HG02623 (cell line): Measurements from ENCODE around the gene B4GALT7.
"Not testable (repeated sequence)": the region's sequence is repeated elsewhere in the genome, so short reads cannot be mapped to it uniquely, and the experiment has no call there.

Experiments
- ATAC-seq: cut with Tn5 transposase; IDR thresholded peaks from one replicate; pipeline ENCODE4 v1.9.1; 2021; ENCODE audit warnings: moderate library complexity; ENCODE audit not compliant: unreplicated experiment

B4GALT7 gene, protein sequence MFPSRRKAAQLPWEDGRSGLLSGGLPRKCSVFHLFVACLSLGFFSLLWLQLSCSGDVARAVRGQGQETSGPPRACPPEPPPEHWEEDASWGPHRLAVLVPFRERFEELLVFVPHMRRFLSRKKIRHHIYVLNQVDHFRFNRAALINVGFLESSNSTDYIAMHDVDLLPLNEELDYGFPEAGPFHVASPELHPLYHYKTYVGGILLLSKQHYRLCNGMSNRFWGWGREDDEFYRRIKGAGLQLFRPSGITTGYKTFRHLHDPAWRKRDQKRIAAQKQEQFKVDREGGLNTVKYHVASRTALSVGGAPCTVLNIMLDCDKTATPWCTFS

DNA sequence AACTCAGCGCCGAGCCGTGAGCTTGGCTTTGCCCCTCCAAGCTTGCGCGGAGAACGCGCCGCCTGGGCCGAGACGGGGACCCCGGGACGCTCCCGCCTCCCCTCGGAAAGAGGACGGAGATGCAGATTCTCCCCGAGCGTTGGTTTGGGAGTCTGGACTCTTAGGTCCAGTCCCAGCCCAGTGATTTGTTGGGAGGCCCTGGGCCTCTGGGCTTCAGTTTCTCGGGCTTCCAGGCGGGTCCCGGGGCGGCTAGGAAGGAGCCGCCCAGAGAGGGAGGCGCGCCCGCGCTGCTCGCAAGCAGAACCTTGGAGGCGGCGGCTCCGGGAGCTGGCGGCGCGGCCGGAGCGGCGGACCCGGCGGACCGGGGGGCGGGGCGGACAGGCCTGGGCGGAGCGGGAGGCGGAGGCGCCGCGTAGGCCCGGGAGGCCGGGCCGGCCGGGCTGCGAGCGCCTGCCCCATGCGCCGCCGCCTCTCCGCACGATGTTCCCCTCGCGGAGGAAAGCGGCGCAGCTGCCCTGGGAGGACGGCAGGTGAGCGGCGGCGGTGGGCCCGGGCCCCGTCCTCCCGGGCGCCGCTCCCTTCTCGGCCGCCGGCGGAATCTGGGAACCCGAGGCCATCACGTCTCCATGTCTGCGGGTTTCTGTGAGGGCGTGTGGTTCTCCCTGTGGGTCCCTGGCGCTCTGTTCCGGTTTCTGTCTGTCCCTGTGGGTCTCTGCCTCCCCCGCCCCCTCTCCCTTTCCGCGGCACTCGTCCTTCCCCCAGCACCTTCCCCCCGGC lies at the start of gene B4GALT7:
Gene B4GALT7, plus strand, starts transcription at position 402 of the 777 bp plus-strand sequence. Its CDS starts 79 bp downstream, at position 481.
- peak; percentile 82 for ATAC-seq

DNA sequence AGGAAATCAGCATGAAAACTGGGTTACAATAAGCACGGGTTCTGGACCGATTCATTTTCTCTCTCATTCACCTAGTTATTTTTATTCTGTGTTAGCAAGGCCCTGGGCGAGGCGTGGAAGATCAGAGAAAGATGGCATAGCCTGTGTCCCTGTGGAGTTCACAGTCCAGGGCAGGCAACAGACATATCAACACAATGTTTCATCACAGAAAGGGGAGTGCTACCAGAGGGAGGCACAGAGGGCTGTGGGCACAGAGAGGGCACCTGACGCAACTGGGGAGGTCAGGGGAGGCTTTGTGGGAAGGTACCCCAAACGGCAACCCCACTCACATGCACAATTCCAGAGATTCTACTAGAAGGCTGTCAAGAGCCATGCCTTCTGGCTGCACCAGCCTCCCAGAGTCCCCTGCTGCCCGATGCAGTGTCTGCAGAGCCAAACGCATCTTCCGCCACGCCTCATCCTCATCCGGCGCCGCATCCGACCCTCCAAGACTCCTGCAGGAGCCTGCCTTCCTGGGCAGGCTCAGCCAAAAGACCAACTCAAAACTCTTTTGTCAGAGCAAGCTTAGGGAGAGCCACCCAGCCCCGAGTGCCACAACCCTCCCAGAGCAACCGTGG lies 47.0 kb upstream of the B4GALT7 start:
- no peak for ATAC-seq

DNA sequence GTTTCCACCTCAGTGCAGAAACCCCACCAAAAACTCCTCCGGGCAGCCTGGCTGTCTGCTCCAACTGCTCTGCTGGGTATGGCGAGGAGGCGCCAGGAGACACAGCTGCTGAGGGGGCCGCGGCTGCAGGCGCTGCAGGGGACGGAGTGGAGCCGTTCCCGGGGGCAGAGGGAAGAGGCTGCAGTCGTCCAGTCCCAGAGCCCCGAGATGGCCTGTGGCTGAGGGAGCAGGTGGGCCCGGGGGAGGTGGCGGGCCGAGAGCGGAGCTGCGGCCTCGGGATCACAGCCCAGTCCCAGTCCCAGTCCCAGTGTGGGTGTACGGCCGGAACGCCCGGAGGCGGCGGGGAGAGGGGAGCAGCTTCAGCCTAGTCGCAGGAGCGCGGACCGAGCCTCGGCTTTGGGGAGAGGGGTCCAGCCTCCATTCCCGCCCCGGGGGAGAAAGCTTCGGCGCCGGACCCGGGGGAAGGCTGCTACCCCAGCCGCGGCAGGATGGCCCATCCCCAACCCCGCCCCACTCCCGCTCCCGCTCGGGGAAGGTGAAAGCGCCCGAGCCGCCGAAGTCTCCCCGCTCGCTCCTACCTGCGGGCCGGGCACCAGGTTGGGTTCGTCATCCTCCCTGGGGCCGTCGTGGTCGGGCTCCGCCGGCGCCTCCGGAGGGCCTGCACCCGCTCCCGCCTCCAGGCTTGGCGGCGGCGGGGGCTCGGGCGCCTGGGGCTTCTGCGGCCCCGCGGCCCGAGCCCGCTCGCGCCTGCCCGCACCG lies 46.1 kb upstream of the B4GALT7 start:
- ATAC-seq, result peak; percentile 42

DNA sequence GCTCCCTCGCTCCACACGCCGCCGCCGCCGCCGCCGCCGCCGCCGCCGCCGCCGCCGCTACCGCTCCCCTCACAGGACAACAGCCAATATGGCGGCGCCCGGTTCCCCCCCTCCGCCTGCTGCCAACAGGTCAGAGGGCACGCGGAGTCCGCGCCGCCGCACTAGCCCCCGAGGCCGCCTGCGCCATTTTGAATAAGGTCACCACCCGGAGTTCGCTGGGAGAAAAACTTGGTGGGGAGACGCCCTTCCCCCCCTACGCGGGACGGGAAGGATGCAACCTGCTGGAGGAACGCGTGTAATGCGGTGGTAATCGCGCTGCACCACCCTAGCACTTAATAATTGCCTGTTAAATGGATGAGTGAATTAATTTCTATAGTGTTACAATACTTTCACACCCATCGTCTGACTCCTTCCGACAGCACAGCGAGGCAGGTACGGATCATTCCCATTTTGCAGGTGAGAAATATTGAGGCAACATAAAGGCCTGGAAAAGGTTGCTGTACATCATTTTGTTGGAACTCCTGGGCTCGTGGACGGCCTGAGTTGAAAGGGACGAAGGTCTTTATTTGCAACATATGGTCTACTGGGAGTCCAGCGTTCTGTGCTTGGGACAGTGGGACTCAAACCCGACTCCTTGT lies 45.3 kb upstream of the B4GALT7 start, which contains the start of gene FAM193B:
Gene FAM193B, minus strand, starts transcription at position 90 of the 638 bp plus-strand sequence. CDS start 105 bp downstream, outside the sequence.
- peak; percentile 82 for ATAC-seq

DNA sequence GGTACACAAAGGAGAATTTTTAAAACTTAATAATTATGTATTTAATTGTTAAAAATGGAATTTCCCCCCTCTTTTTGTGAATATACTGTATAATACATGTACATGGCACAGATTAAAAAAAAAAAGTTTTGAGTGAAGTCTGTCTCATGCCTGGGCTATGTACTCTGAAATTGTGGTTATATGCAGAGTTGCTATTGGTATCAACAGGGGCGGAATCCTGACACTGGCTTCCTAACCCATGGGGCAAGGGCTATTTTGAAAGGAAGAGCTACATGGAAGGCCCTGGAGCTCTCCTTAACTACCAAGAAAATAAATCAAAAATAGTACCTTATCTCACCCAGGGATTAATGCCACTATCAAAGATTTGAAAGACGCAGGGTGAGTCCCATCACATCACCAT lies 44.7 kb upstream of the B4GALT7 start:
- ATAC-seq, result no peak

DNA sequence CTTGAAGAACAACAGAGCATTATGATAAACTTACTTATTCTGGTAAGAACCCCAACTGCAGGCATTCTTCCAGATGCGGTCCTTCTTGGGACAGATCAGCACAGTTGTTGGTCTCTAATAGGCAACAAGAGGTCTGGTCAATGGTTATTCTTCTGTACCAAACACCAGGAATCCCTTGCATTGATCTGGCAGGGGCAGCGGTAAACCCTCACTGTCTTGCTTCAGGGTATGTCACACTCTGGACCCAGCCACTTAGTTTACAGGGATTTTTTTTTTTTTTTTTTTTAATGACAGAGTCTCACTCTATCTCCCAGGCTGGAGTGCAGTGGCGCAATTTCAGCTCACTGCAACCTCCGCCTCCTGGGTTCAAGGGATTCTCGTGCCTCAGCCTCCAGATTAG lies 44.3 kb upstream of the B4GALT7 start:
- ATAC-seq, result no peak

DNA sequence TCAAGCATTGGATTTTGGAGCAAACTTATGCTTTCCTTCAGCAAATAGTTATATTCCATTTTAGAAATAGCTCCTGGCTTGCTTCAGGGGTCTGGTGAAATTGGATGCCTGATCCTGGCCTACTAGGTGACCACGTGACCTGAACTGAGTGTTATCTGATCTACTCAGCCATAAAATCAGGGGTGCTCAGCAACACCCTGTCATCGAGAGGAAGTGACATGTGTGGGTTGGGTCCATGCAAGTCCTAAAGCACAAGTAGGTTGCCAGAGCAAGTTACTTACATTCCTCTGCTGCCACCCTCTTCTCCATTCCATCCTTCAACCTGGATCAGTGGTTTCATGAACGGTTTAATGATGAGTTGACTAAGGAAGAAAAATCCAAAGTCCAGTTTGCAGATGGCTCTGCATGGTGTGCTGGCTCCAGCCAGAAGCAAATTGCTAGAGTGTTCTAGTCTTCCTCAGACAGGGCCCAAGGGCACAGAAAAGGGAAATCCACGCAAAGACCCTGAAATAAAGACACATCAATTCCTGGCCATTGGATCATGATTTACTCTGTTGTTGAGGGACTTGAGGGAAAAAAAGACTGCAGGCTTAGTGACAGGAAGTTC lies 42.8 kb upstream of the B4GALT7 start:
- ATAC-seq, result no peak

DNA sequence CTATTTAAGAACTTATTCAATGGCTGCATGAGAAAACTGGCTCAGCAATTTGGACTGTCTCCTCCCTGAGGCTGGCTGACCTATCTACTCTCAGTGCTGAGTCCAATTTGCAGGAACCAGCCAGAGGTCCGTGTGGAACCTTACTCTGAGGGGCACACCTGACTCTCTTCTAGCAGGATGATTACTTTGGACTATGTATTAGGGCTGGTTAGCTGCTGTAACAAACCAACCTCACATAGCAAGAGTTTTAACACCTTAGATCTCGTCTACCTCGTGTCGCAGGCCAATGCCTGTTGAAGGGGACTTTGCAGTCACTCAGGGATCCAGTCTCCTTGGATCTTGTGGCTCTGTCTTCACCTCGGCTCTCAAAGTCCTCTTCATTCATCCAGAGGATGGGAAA lies 42.1 kb upstream of the B4GALT7 start:
- ATAC-seq, result no peak

DNA sequence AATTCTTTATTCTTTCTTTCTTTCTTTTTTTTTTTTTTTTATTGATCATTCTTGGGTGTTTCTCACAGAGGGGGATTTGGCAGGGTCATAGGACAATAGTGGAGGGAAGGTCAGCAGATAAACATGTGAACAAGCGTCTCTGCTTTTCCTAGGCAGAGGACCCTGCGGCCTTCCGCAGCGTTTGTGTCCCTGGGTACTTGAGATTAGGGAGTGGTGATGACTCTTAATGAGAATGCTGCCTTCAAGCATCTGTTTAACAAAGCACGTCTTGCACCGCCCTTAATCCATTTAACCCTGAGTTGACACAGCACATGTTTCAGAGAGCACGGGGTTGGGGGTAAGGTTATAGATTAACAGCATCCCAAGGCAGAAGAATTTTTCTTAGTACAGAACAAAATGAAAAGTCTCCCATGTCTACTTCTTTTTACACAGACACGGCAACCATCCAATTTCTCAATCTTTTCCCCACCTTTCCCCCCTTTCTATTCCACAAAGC lies 40.4 kb upstream of the B4GALT7 start:
- ATAC-seq, result not testable (repeated sequence)

DNA sequence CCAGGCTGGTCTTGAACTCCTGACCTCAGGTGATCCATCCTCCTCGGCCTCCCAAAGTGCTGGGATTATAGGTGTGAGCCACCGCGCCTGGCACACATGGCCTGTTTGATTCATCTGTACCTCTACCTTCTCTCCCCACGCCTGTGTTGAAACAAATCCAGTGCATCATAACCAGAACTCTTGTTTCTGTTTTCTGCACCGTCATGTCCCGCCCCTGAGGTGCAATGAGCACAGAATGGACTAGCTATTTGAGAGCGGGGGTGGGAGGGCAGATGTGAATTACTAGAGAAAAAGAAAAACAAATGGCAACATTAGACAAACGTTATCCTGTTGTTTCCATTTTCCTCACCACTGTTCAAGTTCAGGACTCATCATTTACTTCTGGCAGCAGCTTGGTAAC lies 34.9 kb upstream of the B4GALT7 start:
- no peak for ATAC-seq

DNA sequence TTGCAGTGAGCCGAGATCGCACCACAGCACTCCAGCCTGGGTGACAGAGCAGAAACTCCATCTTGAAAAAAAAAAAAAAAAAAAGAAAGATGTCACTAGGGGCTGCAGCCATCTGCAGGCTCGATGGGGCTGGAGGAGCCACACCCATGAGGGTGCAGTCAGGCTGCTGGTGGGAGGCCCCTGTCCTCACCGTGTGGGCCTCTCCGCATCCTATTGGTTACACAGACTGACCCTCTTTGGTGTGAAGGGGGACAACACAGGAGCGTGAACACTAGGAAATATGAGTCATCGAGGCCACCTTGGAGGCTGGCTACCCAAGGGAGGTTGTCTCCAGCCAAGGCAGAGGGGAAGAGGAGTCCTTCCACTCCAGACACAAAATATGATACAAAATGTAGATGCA lies 31.6 kb upstream of the B4GALT7 start:
- no peak for ATAC-seq

DNA sequence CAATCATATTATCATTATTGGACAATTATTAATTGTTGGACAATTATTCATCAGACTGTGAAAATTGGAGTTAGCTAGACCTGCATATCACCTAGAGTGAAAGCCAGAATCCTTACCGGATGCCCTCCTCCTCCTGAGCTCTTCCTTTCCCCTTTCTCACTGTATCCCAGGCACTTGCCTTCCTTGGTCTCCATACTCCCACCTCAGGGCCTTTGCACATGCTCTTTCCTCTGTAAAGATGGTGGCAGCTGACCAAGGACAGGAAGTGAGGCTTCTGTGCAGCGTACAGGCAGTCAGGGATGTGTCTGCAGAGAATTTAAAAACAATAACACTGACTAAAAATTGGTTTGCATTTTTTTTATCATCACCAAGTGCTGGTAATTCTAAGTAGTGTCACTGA lies 30.0 kb upstream of the B4GALT7 start:
- ATAC-seq, result no peak

DNA sequence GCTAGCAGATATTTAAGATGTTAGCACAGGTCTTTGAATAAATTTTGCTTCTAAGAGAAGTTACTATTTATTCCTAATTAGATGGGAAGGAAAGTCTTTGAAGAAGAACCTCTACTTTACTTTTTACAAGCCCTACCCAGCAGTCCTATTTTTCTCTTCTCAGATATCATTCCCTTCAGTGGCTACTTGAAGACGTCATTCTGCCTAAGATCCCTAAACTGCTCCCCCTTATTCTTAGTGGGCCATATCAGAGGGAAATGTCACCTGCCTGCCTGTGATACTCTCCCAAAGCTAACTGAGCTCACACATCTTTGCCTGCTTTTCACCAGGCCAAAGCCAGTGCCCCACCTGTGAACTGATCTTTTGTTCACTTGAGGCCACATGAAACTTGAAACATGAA lies 24.4 kb upstream of the B4GALT7 start:
- no peak for ATAC-seq

DNA sequence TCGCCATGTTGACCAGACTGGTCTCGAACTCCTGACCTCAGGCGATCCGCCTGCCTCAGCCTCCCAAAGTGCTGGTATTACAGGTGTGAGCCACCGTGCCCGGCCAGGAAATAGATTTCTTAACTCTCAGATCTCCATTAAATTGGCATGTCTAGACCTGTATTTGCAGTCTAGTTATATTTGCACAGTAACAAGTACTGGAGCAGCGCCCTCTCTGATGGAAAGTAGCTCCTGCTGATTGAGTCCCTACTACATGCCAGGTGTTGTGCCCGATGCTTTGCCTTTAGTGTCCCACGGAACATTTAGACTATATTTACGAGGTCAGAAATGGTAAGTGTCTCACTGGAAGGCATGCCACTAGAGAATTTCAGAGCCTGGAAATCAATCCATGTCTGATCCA lies 23.8 kb upstream of the B4GALT7 start:
- ATAC-seq, result no peak

DNA sequence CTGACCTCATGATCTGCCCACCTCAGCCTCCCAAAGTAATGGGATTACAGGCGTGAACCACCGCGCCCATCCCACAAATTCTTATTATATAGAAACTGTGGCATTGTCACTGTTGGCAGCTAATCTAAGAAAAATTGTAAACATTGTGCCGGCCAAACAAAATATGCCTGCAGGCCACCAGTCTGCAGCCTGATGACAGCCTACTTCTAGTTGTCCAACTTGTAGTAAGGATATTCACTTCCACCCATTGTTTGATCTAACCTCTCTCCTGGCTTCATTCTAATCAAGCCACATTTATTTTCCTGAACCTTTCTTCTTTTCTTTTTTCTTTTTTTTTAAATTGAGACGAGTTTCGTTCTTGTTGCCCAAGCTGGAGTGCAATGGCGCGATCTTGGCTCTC lies 21.6 kb upstream of the B4GALT7 start:
- ATAC-seq, result no peak

DNA sequence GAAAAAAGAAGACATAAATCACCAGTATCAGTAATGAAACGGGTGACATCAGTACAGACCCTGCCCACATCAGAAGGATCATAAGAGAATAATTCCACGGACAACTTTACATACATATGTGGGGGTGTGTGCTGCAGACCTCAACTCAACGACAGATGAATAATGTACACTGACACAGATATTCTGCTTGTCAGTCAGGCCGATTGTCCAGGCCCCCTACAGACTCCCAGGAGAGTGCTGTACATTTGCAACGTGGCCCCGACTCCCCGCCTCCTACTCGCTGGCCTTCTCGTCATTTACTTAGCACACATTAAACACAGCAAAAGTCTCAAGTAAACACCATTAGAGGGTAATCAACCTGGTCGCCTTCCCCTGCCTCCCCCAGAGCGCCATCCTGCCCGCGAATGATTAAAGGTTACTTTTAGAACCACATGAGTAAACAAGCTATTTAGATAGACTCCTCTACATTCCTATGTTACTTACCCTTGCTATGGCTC lies 11.5 kb upstream of the B4GALT7 start:
- no peak for ATAC-seq

DNA sequence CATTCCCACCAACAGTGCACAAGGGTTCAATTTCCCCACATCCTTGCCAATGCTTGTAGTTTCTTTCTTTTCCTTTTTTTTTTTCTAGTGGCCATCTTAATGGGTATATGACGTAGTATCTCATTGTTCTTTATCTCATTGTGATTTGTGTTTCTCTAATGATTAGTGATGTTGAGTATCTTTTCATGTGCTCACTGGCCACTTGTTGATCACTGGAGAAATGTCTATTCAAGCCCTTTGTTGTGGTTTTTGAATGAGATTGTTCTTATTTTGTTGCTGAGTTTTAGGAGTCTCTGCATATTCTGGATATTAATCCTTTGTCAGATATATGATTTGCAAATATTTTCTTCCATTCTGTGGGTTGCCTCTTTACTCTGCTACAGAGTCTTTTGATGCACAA lies 9.5 kb upstream of the B4GALT7 start:
- ATAC-seq, result no peak

DNA sequence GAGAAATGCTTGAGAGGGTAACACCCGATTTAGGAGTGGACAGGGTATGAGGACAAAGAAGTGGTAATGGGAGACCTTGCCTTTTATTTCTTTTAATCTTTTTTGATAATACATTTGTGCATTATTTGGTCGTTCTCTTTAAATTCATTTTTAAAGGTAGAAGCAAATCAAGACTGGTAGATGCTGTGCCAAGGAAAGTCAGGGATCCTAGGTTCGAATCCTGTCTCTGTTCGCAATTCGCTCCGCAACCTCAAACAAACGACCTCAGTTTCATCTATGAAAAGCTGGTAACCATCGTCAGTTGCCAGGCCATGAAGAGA lies 8.3 kb upstream of the B4GALT7 start:
- no peak for ATAC-seq

DNA sequence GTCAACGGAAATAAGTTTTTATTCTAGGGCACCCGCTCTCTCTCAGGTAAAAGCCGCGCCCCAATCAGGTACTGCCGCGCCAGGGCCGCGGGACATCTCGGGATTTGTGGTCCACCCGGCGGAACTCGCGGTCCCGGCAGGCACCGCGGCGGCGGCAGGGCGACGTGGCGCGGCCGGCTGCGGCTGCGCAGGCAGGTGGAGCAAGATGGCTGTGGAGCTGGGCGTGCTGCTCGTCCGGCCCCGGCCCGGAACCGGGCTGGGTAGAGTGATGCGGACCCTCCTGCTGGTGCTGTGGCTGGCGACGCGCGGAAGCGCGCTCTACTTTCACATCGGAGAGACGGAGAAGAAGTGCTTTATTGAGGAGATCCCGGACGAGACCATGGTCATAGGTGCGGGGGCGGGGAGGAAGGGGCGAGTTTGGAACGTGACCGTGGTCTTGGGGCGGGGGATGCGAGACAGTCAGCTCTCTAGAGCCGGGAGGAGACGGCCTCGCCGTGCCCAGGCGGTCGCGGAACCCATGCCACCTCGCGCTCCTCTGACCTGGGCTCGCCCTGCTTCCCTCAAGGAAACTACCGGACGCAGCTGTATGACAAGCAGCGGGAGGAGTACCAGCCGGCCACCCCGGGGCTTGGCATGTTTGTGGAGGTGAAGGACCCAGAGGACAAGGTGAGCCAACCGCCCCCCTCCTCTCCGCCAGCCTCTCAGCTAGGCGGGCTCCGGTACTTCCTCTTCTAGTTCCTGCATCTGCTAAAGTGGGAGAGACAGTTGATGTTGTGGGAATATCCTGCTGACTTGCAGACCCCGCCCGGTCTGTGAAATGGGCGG lies 7.7 kb upstream of the B4GALT7 start, which contains the start of gene TMED9:
Gene TMED9, plus strand, starts transcription at position 194 of the 825 bp plus-strand sequence. Its CDS starts 12 bp downstream, at position 206.
- ATAC-seq, result peak; percentile 90
